H1 (cell line): ENCODE data around the gene COL11A1. TPM values are rescaled to one million over a fixed set of nuclear protein-coding genes. Genes with fewer than 3 reads are reported as not detected.

Experiments used
- CTCF ChIA-PET: fragments of 300-600 bp; sonication (Branson Sonifier 250); formaldehyde crosslinking; loops from one replicate; lab custom pipeline; 2021; ENCODE audit not compliant: partially characterized antibody; lab: Charles Lee
- POLR2A ChIA-PET: fragments of 300-600 bp; sonication (Branson Sonifier 250); formaldehyde crosslinking; loops from one replicate; lab custom pipeline; 2021; ENCODE audit warnings: inconsistent platforms; ENCODE audit not compliant: partially characterized antibody; lab: Charles Lee
- DNase-seq, 2 experiments: peaks; one replicate each; pipeline versions ENCODE4 v3.0.0 to v3.0.0-alpha.2; 2010 to 2022; ENCODE audit warnings: low spot score in 2 of 2, low read depth in 1 of 2, mixed read lengths in 1 of 2
- FAIRE-seq: peaks from 2 replicates; lab custom pipeline; 2011; peaks lifted over from hg19 to GRCh38; lab: Jason Lieb, UNC
- H2AFZ ChIP-seq: 2 replicates; pipeline ENCODE4 v1.8.1; 2012; ENCODE audit warnings: low read length, inconsistent platforms
- H2AK5ac ChIP-seq: 2 replicates; pipeline ENCODE4 v1.6.1; 2013; ENCODE audit warnings: low read depth, low read length
- H2BK120ac ChIP-seq: replicated peaks from 2 replicates; pipeline ENCODE3; 2013; ENCODE audit warnings: low read depth, low read length, inconsistent platforms
- H2BK12ac ChIP-seq: 2 replicates; pipeline ENCODE4 v1.6.1; 2013; ENCODE audit warnings: low read depth, low read length
- H2BK15ac ChIP-seq: 2 replicates; pipeline ENCODE4 v1.6.1; 2013; ENCODE audit warnings: low read length
- H2BK20ac ChIP-seq: 2 replicates; pipeline ENCODE4 v1.6.1; 2013; ENCODE audit warnings: low read length
- H2BK5ac ChIP-seq: 2 replicates; pipeline ENCODE4 v1.6.1; 2013; ENCODE audit warnings: low read depth, low read length
- H3K14ac ChIP-seq: 2 replicates; pipeline ENCODE4 v1.6.1; 2013; ENCODE audit warnings: inconsistent platforms; ENCODE audit not compliant: insufficient read length
- H3K18ac ChIP-seq: 2 replicates; pipeline ENCODE4 v1.6.1; 2013; ENCODE audit warnings: low read length; ENCODE audit errors: extremely low read depth
- H3K23ac ChIP-seq: 2 replicates; pipeline ENCODE4 v1.6.1; 2013; ENCODE audit warnings: inconsistent platforms; ENCODE audit not compliant: insufficient read length
- H3K23me2 ChIP-seq: 2 replicates; pipeline ENCODE4 v1.6.1; 2013; ENCODE audit warnings: low read depth, low read length
- H3K27ac ChIP-seq: 2 replicates; pipeline ENCODE4 v1.6.1; 2011; ENCODE audit warnings: low read depth, low read length, inconsistent platforms
- H3K27me3 ChIP-seq, 4 experiments: replicated peaks in 1 of 4; 1 replicate in 1 of 4; 2 replicates in 3 of 4; pipeline versions ENCODE4 v1.6.1 to v1.8.1; 2011 to 2013; ENCODE audit warnings: low read length in 3 of 4, mild to moderate bottlenecking in 3 of 4, inconsistent platforms in 2 of 4, mixed read lengths in 2 of 4, moderate library complexity in 1 of 4; ENCODE audit not compliant: control insufficient read depth in 3 of 4, insufficient read depth in 3 of 4; ENCODE audit errors: extremely low read depth in 1 of 4
- H3K36me3 ChIP-seq, 4 experiments: 2 replicates each; pipeline versions ENCODE4 v1.6.1 to v1.8.1; 2011 to 2013; ENCODE audit warnings: mild to moderate bottlenecking in 4 of 4, low read length in 3 of 4, moderate library complexity in 2 of 4, control low read depth in 1 of 4, inconsistent platforms in 1 of 4; ENCODE audit not compliant: insufficient read depth in 4 of 4, control insufficient read depth in 2 of 4
- H3K4ac ChIP-seq: replicated peaks from 2 replicates; pipeline ENCODE3; 2013; ENCODE audit warnings: low read length, low read depth, mixed read lengths, inconsistent platforms; ENCODE audit not compliant: insufficient read length
- H3K4me1 ChIP-seq, 4 experiments: replicated peaks in 1 of 4; 1 replicate in 1 of 4; 2 replicates in 3 of 4; pipeline versions ENCODE4 v1.6.1 to v1.8.1; 2011 to 2013; ENCODE audit warnings: low read length in 3 of 4, inconsistent platforms in 2 of 4, mixed read lengths in 1 of 4; ENCODE audit not compliant: insufficient read depth in 4 of 4, control insufficient read depth in 3 of 4
- H3K4me2 ChIP-seq, 2 experiments: 2 replicates each; pipeline versions ENCODE4 v1.6.1 to v1.8.1; 2011 to 2013; ENCODE audit warnings: low read depth in 2 of 2, low read length in 2 of 2, control low read depth in 1 of 2, inconsistent platforms in 1 of 2, mild to moderate bottlenecking in 1 of 2; ENCODE audit not compliant: insufficient read depth in 1 of 2
- H3K4me3 ChIP-seq, 4 experiments: fragments of 200-600, 300-600 bp in 1 of 4; sonication (generic), shearing (Covaris generic), sonication (Bioruptor Twin) in 1 of 4; 2 replicates each; pipeline versions ENCODE4 v1.5.1 to v1.8.1; 2011 to 2016; ENCODE audit warnings: low read length in 4 of 4, low read depth in 3 of 4, control low read depth in 2 of 4, inconsistent platforms in 2 of 4, mild to moderate bottlenecking in 2 of 4, mixed read lengths in 1 of 4, moderate library complexity in 1 of 4; ENCODE audit not compliant: insufficient read depth in 2 of 4; ENCODE audit errors: extremely low read depth in 1 of 4
- H3K56ac ChIP-seq: replicated peaks from 2 replicates; pipeline ENCODE3; 2013; ENCODE audit warnings: low read depth, mild to moderate bottlenecking, mixed read lengths, low read length, inconsistent platforms; ENCODE audit not compliant: insufficient read length
- H3K79me1 ChIP-seq: 2 replicates; pipeline ENCODE4 v1.6.1; 2013; ENCODE audit warnings: low read depth, low read length, control low read depth
- H3K79me2 ChIP-seq, 2 experiments: 2 replicates each; pipeline versions ENCODE4 v1.6.1 to v1.8.1; 2012 to 2013; ENCODE audit warnings: low read length in 2 of 2, mild to moderate bottlenecking in 2 of 2, inconsistent platforms in 1 of 2; ENCODE audit not compliant: insufficient read depth in 2 of 2, control insufficient read depth in 1 of 2
- H3K9ac ChIP-seq, 4 experiments: replicated peaks in 1 of 4; 1 replicate in 1 of 4; 2 replicates in 3 of 4; pipeline versions ENCODE4 v1.6.1 to v1.8.1; 2011 to 2013; ENCODE audit warnings: low read depth in 3 of 4, low read length in 3 of 4, control low read depth in 2 of 4, mild to moderate bottlenecking in 2 of 4, moderate library complexity in 2 of 4, inconsistent platforms in 1 of 4; ENCODE audit errors: extremely low read depth in 1 of 4
- H3K9me3 ChIP-seq, 2 experiments: 2 replicates each; pipeline versions ENCODE4 v1.6.1 to v1.8.1; 2012 to 2013; ENCODE audit warnings: mild to moderate bottlenecking in 2 of 2, moderate library complexity in 2 of 2, control low read depth in 1 of 2, inconsistent platforms in 1 of 2, low read depth in 1 of 2, low read length in 1 of 2, mixed read lengths in 1 of 2; ENCODE audit not compliant: insufficient read depth in 2 of 2
- H4K20me1 ChIP-seq, 2 experiments: replicated peaks in 1 of 2; 2 replicates each; pipeline versions ENCODE3 to v1.8.1; 2011 to 2013; ENCODE audit warnings: inconsistent platforms in 2 of 2, low read length in 2 of 2, mild to moderate bottlenecking in 1 of 2; ENCODE audit not compliant: insufficient read depth in 2 of 2, control insufficient read depth in 1 of 2
- H4K5ac ChIP-seq: 2 replicates; pipeline ENCODE4 v1.6.1; 2013; ENCODE audit warnings: low read length, low read depth, mixed read lengths, inconsistent platforms; ENCODE audit not compliant: insufficient read length
- H4K8ac ChIP-seq: 2 replicates; pipeline ENCODE4 v1.8.0; 2013; ENCODE audit warnings: mild to moderate bottlenecking, moderate library complexity, low read length, inconsistent platforms; ENCODE audit not compliant: insufficient read depth; ENCODE audit errors: extremely low read depth
- H4K91ac ChIP-seq: replicated peaks from 2 replicates; pipeline ENCODE3; 2013; ENCODE audit warnings: low read length, mixed read lengths, inconsistent platforms; ENCODE audit not compliant: insufficient read length
- FOSL1 ChIP-seq: IDR thresholded peaks from 2 replicates; pipeline ENCODE4 v1.6.1; 2011; ENCODE audit warnings: mild to moderate bottlenecking, low read depth, low read length, moderate library complexity; ENCODE audit not compliant: insufficient read depth
- HDAC2 ChIP-seq, 2 experiments: fragments of 300-600 bp in 1 of 2; sonication (generic) in 1 of 2; IDR thresholded peaks; 2 replicates each; pipeline ENCODE4 v1.6.1; 2011 to 2012; ENCODE audit warnings: low read depth in 2 of 2, low read length in 2 of 2, mild to moderate bottlenecking in 2 of 2, moderate library complexity in 2 of 2, borderline replicate concordance in 1 of 2, inconsistent platforms in 1 of 2
- JUN ChIP-seq: IDR thresholded peaks from 2 replicates; pipeline ENCODE4 v1.6.1; 2011; ENCODE audit warnings: low read depth, mild to moderate bottlenecking, improper control_type of control experiment, low read length
- JUND ChIP-seq: IDR thresholded peaks from 2 replicates; pipeline ENCODE4 v1.6.1; 2011; ENCODE audit warnings: mild to moderate bottlenecking, improper control_type of control experiment, low read length
- PHF8 ChIP-seq: fragments of 200-600 bp; sonication (generic); conservative IDR thresholded peaks from 2 replicates; pipeline ENCODE4 v1.7.1; 2012; ENCODE audit warnings: low read depth, mild to moderate bottlenecking, inconsistent platforms, low read length, moderate library complexity
- RAD21 ChIP-seq, 2 experiments: IDR thresholded peaks in 1 of 2; conservative IDR thresholded peaks in 1 of 2; 2 replicates each; pipeline ENCODE4 v1.6.1; 2011; ENCODE audit warnings: low read depth in 2 of 2, low read length in 2 of 2, improper control_type of control experiment in 1 of 2, inconsistent platforms in 1 of 2, mild to moderate bottlenecking in 1 of 2, moderate library complexity in 1 of 2
- RBBP5 ChIP-seq: IDR thresholded peaks from 2 replicates; pipeline ENCODE4 v1.7.1; 2012; ENCODE audit warnings: low read depth, mild to moderate bottlenecking, inconsistent platforms, low read length, moderate library complexity, borderline replicate concordance
- SAP30 ChIP-seq: fragments of 300-600 bp; sonication (generic); IDR thresholded peaks from 2 replicates; pipeline ENCODE4 v1.7.1; 2012; ENCODE audit warnings: low read length, moderate library complexity, mild to moderate bottlenecking, inconsistent platforms; ENCODE audit not compliant: insufficient read depth, insufficient replicate concordance
- SP1 ChIP-seq: IDR thresholded peaks from 2 replicates; pipeline ENCODE4 v1.6.1; 2011; ENCODE audit warnings: low read depth, low read length
- WGBS, 2 experiments: shearing (Covaris generic) in 1 of 2; methylation state at CpG; one replicate each; pipeline versions ENCODE4 v1.1.6 to v1.1.7; 2013 to 2015; ENCODE audit warnings: low lambda C conversion rate in 2 of 2, mixed read lengths in 2 of 2, inconsistent platforms in 1 of 2, low coverage in 1 of 2, missing lambda C conversion rate in 1 of 2; ENCODE audit not compliant: insufficient replicate concordance in 2 of 2, insufficient coverage in 1 of 2, insufficient read length in 1 of 2; ENCODE audit errors: extremely low coverage in 1 of 2, missing lambda C conversion rate in 1 of 2; 5-methylcytosine and 5-hydroxymethylcytosine counted together
- polyA plus RNA-seq, 7 experiments: library from polyadenylated mRNA; depleted of rRNA in 3 of 7; stranded (reverse) in 5 of 7; unstranded in 2 of 7; fragments of >200 nt in 5 of 7; fragments of 200-250 nt in 2 of 7; gene quantifications; 1 replicate in 5 of 7; 2 replicates in 1 of 7; 4 replicates in 1 of 7; pipeline versions ENCODE4 v1.2.1 to v1.2.3, GENCODE V29; 2011 to 2013; ENCODE audit warnings: missing spikeins in 2 of 7, mixed read lengths in 2 of 7
- total RNA-seq: library from RNA; stranded (reverse); fragmentation: NEBNext Ultra II Directional; extraction: Animal tissue kit (Norgen Biotek cat#: 25700); gene quantifications from 2 replicates; pipeline ENCODE4 v1.2.1, GENCODE V29; 2021
- TF ChIP-seq, protein P1 (sequence below): IDR thresholded peaks from 2 replicates; pipeline ENCODE4 v1.6.1; 2011; ENCODE audit warnings: low read depth, mild to moderate bottlenecking, low read length; ENCODE audit not compliant: insufficient read depth

The COL11A1 gene
- total and polyA plus RNA-seq, 2 of the 8 experiments (the other 6 are each of a cell fraction or from before 2014, with no cell fraction given) = 4.0 to 27.9 TPM

GRCh38 chr1:103107741-103108375 is 464 bp downstream of the COL11A1 start:
- Histone ChIP-seq H4K8ac (no peak overlapping the region), H3K27ac (no peak overlapping the region), H3K23ac (no peak overlapping the region), H3K79me2 (no peaks in the 10 kb centered on the region), H3K4me3 (peak overlapping the region; percentile 85 to 98 (median 88)), H2BK15ac (peak overlapping the region; percentile 65; the same call in 1 of the 2 replicates), H2BK120ac (no peak overlapping the region), H3K9ac (peak overlapping the region in 2 of 4 experiments; percentile 4 to 78; a peak in 2 of 7 replicates), H2BK12ac (0 out of 2 replicates have a peak overlapping the region, but pooled peaks have one; percentile 35), H3K4me2 (peak overlapping the region; percentile 87 to 90), H3K4me1 (peaks cover 3 to 9% (median 7%) of the 10 kb centered on the region in 4 experiments), H2BK20ac (no peak overlapping the region), H3K23me2 (peaks cover 14% of the 10 kb centered on the region), H3K9me3 (no peaks in the 10 kb centered on the region), H3K56ac (no peak overlapping the region), H2AK5ac (no peak overlapping the region), H3K36me3 (no peaks in the 10 kb centered on the region), H3K79me1 (no peaks in the 10 kb centered on the region), H3K18ac (peak overlapping the region; percentile 15; the same call in 1 of the 2 replicates), H3K27me3 (no peaks in the 10 kb centered on the region), H4K20me1 (peaks cover 0 to 4% of the 10 kb centered on the region in 2 experiments), H2AFZ (peak overlapping the region; percentile 88), H2BK5ac (no peak overlapping the region), H3K14ac (no peak overlapping the region), H4K5ac (no peak overlapping the region), H4K91ac (no peak overlapping the region), H3K4ac (no peak overlapping the region)
- FAIRE-seq (no peak), DNase-seq (peak in 1 of 2 experiments; percentile 50)
- POLR2A ChIA-PET = interaction anchor here (0.6 to 1.6 kb wide), 2 partner anchors 18 to 350 kb away, joined by 4 read pairs; no protein-coding TSS in a partner anchor
- CTCF ChIA-PET = interaction anchor here (0.6 to 2.7 kb wide), 5 partner anchors 24 to 353 kb away, joined by 3 to 11 read pairs (median 5); no protein-coding TSS in a partner anchor
- 4% methylated on average over 18 of the region's 19 CpGs; no CpG with 5 or more reads in 1 of the 2 experiments for WGBS, 2 experiments
- TF ChIP-seq FOSL1 = no peak
- TF ChIP-seq, protein P1, sequence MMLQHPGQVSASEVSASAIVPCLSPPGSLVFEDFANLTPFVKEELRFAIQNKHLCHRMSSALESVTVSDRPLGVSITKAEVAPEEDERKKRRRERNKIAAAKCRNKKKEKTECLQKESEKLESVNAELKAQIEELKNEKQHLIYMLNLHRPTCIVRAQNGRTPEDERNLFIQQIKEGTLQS = no peak
- TF ChIP-seq SAP30 = peak; percentile 11
- no peak for TF ChIP-seq JUND
- TF ChIP-seq RBBP5 = peak; percentile 69; the same call in 1 of the 2 replicates
- 0 out of 4 replicates have a peak, but pooled peaks of 1 of the 2 experiments have one; percentile 38 for TF ChIP-seq HDAC2 (IDR thresholded peaks at IDR 0.05; ENCODE audit: borderline replicate concordance in 1 of 2, low read depth in 2 of 2, low read length in 2 of 2)
- no peak for TF ChIP-seq RAD21 (IDR thresholded peaks at IDR 0.05 in 1 of 2, conservative IDR thresholded peaks at IDR 0.05 in 1 of 2; ENCODE audit: low read depth in 2 of 2, low read length in 2 of 2)
- no peak for TF ChIP-seq SP1
- no peak for TF ChIP-seq JUN
- peak; percentile 11; the same call in 1 of the 2 replicates for TF ChIP-seq PHF8
